ENCODE measurements around the gene ELP4.

- TF ChIP-seq CTCF (tag by site-specific recombination; IDR thresholded peaks at IDR 0.05) (no peak), ZNF23 (tag by site-specific recombination; IDR thresholded peaks at IDR 0.05; ENCODE audit: borderline replicate concordance) (no peak), PATZ1 (tag by site-specific recombination; IDR thresholded peaks at IDR 0.05) (no peak), ZNF621 (tag by site-specific recombination; IDR thresholded peaks at IDR 0.05) (no peak), SETDB1 (IDR thresholded peaks at IDR 0.05; ENCODE audit: insufficient read length, low read length) (no peak)
Observed at GRCh38 chr11:31794548-31794947, 285.0 kb downstream of the ELP4 start.

Data from HEK293 (cell line).